ENCODE measurements around the gene NFIA.

The NFIA gene

DNA sequence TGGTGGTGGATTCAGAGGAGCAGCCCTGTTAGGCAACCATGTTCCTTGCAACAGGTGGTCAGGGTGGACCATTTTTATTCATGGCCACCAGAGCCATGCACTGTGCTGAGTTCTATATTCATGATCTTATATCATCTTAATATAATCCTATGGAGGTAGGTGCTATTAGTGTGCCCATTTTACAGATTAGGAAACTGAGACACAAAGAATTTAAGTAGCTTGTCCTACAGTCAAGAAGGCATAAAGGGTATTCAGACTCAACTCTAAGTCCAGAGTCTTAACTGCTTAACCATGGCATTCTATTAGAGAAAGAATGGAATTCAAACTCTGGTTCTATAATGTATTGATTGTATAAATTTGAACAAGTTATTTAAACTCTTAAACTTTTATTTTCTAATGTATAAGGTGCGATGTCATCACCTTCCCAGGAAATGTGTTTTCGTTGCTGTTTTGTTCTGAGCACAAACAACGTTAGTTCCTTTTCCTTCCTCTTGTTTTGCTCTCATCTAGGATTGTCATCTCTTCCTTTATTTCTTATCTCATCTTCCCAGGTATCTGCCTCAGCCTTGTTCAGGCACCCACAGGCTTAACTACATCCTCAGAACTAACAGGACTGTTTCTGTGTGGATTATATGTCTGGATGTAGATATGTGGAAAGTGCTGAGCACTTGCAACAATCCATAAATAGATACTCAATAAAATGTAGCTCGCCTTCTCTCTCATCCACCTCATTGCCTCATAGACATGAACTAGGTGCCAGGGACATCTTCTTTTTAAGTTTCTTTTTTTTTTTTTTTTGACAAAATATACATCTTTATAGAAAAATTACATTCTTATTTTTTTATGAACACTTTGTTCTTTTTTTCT lies 207.1 kb downstream of the NFIA start:
- no peak for DNase-seq

GRCh38 chr1:61290525-61290924 lies 208.2 kb downstream of the NFIA start:
- no peak for DNase-seq

DNA sequence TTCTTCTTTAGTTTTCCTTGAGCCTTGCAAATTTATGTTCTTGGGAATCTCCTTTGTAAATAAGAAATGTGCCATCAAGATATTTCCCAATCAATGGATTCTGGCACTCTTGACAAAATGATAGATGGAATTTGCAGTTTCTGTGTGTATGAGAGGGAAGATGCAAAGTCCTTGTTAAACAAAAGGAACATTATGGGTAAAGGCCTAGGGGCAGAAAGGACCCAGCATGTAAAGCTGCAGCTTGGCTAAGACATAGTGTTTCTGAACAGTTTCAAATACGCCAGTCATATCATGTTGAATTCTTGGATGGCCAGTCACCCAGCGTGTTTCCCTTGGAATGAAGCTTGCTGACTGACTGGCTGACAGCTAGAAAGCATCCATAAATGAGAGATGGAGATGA lies 210.8 kb downstream of the NFIA start:
- no peak for DNase-seq

DNA sequence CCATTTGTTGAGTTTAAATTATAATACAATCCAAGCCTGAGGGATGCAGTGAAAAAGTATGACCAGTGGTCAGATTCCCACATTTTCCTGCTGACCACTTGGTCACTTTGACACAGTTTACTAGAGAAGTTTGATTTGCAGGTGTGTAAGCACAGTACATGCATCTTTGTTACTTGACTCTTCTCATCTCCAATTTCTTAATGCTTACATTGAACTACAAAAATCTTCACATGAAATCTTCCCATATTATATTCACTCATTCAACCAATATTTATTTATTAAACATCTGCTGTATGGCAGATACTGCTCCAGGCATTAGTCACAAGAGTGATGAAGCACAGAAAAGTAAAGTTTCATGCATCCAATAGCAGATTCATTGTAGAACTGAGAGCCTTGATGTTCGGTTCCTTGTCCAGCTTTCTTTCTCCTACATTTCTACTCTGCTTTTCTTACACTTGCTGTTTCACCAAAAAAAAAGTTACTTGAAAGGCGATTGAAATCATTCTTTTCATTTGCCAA lies 211.7 kb downstream of the NFIA start:
- DNase-seq: no peak

DNA sequence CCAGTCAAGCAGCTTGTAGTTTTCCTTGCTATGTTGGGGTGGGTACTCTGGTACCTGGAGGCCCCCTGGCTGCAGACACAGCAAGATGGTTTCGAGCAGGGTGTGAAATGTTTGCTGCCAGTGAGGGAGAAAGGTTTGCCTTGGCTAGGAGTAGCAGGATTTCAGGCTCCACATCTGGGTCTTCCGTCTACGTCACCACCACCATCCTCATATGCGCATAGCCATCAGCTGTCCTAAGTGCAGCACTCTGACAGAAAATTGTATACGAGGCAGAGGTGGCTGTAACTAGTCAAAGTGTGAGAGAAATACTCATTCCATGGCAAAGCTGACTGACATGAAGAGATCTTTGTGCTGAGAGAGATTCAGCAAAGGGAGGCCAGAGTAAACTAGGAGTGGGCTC lies 212.6 kb downstream of the NFIA start:
- no peak for DNase-seq

GRCh38 chr1:61295818-61296537 lies 213.6 kb downstream of the NFIA start:
- no peak for DNase-seq

- no peak for DNase-seq
These were observed 215.5 kb downstream of the NFIA start for GRCh38 chr1:61297887-61298286.

GRCh38 chr1:61299463-61299862 lies 217.1 kb downstream of the NFIA start:
- no peak for DNase-seq

- DNase-seq: no peak
These were observed 218.5 kb downstream of the NFIA start for GRCh38 chr1:61300899-61301298.

DNA sequence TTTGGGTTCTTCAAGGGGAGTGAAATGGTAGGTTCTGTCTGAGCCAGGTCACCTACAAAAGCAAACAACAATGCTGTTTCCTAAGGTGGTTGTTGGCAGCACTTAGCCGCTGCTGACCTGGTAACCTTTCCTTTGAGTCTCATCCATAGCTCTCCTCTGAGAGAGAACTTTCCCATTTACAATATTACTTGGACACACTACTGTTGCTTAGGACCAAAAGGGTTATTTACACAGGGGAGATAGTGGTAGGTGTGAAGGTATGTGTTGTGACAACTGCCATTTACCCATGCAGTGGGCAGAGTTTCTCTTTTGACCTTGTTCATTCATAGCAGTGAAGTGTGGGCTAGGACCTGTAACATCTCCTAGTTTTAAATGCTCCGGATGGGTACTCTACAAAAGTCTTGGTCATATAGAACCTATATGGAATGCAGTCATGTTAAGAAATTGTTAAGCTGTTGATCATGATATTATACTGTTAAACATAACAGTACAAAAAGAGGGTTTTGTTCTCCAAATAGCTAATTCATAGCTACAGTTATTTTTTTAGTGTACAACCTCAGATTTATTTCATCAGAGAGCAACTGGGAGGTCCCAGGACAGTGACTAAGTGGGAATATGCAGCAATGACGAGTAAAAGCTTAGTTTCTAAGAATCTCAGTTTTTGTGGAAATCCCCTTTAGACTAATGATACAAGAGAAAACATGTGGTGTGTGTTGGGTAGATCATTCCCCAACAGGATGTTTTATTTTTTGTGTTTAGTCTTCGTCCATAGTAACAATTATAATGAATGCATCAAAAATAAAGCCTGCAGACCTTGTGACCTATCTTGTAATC lies 219.7 kb downstream of the NFIA start:
- no peak for DNase-seq

DNA sequence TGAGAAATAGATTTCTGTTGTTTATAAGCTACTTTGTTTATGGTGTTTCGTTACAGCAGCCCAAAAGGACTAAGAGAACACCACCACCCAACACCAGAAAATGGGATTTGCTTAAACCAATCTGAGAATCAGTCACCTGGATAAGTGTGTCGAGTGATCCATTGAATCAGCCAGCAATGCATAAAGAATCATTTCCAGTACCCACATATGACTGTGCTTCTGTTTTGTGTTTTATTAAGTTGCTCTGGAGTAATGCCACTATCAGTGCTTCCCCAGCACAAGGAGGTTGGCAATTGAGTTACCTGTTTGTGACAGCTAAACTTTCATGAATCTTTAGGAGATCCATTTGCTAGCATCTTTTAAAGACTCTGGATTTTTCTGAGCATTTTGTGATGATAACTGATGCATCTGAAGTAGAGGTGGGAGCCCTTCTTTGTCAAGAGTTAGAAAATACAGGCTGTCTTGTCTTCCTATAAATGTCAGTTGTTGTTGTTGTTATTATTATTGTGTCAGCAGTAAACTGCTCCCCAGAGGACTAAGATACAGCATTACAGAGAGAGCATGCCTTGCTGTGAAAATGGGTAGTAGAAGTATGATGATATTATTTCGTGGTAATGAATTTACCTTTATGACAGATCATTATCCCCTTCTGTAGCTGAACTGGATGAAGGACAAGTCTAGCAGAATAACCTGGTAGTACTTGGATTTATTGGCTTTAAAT lies 225.2 kb downstream of the NFIA start:
- DNase-seq: no peak

- DNase-seq: no peak
These were observed 227.7 kb downstream of the NFIA start for GRCh38 chr1:61310057-61310456.

DNA sequence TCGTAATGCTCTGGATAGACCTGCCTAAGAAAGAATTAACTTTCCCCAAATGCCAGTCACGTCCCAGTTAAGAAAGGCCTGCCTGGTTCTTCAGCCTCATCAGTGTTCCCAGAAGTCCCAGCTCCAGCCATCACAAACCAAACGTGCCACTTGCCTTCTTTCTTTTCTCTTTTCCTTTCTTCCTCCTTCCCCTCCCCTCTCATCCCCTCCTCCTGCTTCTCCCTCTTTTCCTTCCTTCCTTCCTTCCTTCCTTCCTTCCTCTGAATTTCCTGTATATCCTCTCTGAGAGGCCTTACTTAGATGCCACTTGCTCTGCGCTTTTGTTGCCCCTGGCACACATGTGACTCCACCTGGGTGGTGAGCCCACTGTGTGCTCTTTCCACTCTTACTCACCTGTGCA lies 228.2 kb downstream of the NFIA start:
- no peak for DNase-seq

- DNase-seq: no peak
These were observed 231.6 kb downstream of the NFIA start for GRCh38 chr1:61313906-61314422.

DNA sequence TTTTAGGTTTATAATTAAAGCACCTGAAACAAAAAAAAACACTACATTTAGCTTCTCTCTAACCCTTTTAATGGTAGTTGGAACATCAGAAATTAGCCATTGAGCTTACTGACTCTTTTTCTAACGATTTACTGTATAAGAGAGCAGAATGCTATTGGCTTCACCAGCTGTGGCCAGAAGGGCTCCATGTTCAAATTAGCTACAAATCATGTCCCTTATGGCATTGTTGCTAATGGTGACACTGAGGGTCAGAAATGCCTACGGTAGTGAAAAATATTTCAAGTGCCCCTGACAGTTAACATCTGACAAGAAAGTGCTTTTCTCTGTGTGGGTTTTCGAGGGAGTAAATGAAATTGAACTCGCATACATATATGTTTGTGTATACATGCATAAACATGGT lies 232.7 kb downstream of the NFIA start:
- DNase-seq: no peak

DNA sequence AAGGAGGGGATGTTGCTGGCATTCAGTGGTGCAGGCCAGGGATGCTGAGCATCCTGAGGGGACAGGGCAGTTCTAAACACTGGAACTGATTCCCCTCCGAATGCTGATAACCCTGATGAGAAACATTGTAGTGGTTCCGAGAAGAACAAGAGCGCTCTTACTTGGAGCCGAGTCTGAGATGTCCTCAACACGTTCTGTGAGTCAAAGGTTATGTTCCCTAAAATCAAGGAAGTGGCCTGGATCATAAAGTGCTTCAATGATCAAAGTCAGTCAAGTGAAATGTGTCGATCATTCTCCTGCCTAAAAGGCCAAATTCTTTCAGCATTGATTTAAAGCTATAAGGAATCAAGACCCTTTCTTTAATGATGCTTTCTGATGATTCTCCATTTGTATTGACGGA lies 234.1 kb downstream of the NFIA start:
- no peak for DNase-seq

DNA sequence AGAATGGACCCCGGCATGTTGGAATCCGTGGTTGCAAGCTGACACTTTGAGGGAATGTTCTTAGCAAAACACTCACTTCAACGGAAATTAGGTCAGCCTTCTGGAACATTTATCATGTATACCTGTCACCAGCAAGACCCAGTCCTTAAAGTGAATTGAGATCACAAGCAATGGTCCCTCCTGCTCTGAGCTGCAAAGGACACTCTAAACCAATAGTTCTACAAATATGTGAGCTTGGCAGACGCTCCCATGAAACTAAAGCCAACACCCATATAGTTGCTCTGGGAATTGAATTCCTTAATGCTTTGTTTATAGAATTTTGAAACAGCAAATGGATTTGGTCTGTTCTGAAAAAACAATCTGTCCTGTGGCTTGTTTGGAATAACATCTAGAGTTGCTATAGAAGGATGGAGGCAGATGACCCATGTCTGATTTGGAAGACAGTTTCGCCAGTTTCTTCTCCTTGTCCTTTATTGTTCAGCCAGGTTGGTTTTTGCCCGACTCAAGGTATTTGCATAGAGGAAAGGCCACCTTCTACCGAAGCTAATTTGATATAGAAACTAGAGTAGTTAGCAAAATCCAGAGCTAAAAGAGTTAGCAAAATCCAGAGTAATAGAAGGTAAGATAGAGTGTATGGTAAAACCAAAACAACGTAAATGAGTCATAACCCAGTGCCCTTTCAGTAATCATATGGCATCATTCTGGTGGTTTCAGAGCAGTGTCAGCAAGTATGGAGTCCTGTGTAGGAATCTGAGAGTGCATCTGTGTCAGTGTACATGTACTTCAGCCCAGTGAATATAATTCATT lies 236.2 kb downstream of the NFIA start:
- no peak for DNase-seq

DNA sequence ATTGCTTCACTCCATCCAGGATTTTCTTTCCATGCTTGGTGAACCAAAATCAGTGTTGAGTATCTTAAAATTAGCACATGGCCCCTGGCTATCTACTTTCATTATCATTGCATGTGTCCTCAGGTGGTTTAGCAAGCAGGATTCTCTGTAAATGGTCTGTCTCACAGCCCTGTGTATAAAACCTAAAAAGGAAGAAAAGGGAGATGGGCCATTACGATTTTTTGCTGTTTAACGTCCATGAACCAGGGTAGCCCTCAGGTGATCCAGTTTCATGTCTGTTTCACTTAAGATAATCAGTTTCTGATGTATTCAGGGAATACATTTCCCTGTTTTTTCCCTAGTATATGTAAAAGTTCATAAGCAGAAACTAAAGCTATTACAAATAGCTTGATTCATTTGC lies 238.2 kb downstream of the NFIA start:
- no peak for DNase-seq

DNA sequence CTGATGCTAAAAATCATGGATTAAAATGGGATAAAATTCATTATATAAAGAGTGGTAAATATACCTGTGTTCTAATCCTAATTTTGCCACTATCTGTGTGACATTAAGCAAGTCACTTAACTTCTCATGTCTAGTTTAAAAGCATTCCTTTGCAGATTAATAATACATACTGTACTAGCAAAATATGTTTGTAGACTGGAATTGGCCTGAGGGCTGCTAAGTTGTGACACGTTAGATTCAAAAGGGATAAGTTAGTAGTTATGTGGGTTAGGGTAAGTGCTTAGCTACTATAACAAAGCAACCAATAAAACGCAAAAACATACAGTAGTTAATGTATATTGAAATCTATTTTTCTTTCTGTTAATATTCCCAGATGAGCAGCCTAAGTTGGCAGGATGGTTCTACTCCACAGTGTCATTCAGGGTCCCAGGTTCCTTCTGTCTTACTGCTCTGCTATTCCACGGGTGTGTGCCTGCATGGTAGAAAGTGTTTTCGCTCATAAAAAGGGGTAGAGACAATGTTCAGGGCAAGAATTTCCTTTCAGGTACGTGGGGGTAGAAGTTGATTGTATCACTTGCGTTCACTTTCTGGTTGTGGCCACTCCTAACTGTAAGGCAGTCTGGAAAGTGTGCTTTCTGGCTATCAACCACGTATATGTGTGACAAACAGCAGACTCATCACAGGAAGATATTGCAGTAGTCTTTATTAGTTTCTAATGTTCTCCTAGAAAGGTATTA lies 239.8 kb downstream of the NFIA start:
- DNase-seq: no peak

All from hypothalamus (tissue), 51 donors.